MM.1S (cell line): ENCODE data around the gene DLX3.

ENCODE experiments used
- DNase-seq: peaks from one replicate; pipeline ENCODE4 v3.0.0-alpha.2; 2015
- H2AFZ ChIP-seq: fragments of 300-600 bp; sonication (generic); 2 replicates; pipeline ENCODE4 v1.6.0; 2016; ENCODE audit warnings: antibody characterized with exemption, low read length
- H3F3A ChIP-seq: fragments of 300-600 bp; sonication (generic); 2 replicates; pipeline ENCODE4 v1.6.1; 2016; ENCODE audit warnings: mild to moderate bottlenecking, antibody characterized with exemption, low read length, moderate library complexity, mixed read lengths; ENCODE audit not compliant: insufficient read depth
- H3K27ac ChIP-seq: fragments of 300-600 bp; sonication (generic); 2 replicates; pipeline ENCODE4 v1.5.1; 2016; ENCODE audit warnings: mild to moderate bottlenecking, low read length
- H3K27me3 ChIP-seq: fragments of 300-600 bp; sonication (generic); replicated peaks from 2 replicates; pipeline ENCODE4 v1.6.0; 2016; ENCODE audit warnings: low read length; ENCODE audit not compliant: insufficient read depth
- H3K36me3 ChIP-seq: fragments of 300-600 bp; sonication (generic); replicated peaks from 2 replicates; pipeline ENCODE4 v1.6.1; 2016; ENCODE audit warnings: mild to moderate bottlenecking, low read length, mixed read lengths; ENCODE audit not compliant: insufficient read depth
- H3K4me1 ChIP-seq: fragments of 300-600 bp; sonication (generic); 2 replicates; pipeline ENCODE4 v1.6.1; 2016; ENCODE audit warnings: low read length, mixed read lengths
- H3K4me2 ChIP-seq: fragments of 300-600 bp; sonication (generic); 2 replicates; pipeline ENCODE4 v1.6.0; 2016; ENCODE audit warnings: low read depth, low read length
- H3K4me3 ChIP-seq: fragments of 300-600 bp; sonication (generic); 2 replicates; pipeline ENCODE4 v1.5.1; 2016; ENCODE audit warnings: low read length, mixed read lengths
- H3K79me2 ChIP-seq: fragments of 300-600 bp; sonication (generic); 2 replicates; pipeline ENCODE4 v1.6.1; 2016; ENCODE audit warnings: mixed run types, low read length, mixed read lengths
- H3K9ac ChIP-seq: fragments of 300-600 bp; sonication (generic); 2 replicates; pipeline ENCODE4 v1.6.1; 2016; ENCODE audit warnings: low read length, mixed read lengths
- H3K9me2 ChIP-seq: fragments of 300-600 bp; sonication (generic); replicated peaks from 2 replicates; pipeline ENCODE4 v1.6.1; 2016; ENCODE audit warnings: mild to moderate bottlenecking, low read length, mixed read lengths; ENCODE audit not compliant: insufficient read depth
- H3K9me3 ChIP-seq: fragments of 300-600 bp; sonication (generic); replicated peaks from 2 replicates; pipeline ENCODE4 v1.6.1; 2016; ENCODE audit warnings: mild to moderate bottlenecking, low read length, mixed read lengths; ENCODE audit not compliant: insufficient read depth
- H4K20me1 ChIP-seq: fragments of 300-600 bp; sonication (generic); 2 replicates; pipeline ENCODE4 v1.6.1; 2016; ENCODE audit warnings: mild to moderate bottlenecking, low read length, moderate library complexity, mixed read lengths; ENCODE audit not compliant: insufficient read depth
- CTCF ChIP-seq: fragments of 300-600 bp; sonication (generic); IDR thresholded peaks from 2 replicates; pipeline ENCODE4 v1.5.1; 2016; ENCODE audit warnings: antibody characterized with exemption, low read length, mixed read lengths
- EZH2 ChIP-seq: fragments of 300-600 bp; sonication (generic); optimal IDR thresholded peaks from 2 replicates; pipeline ENCODE3; 2017; ENCODE audit warnings: low read depth, mild to moderate bottlenecking, antibody characterized with exemption, low read length, mixed read lengths
- EZH2phosphoT487 ChIP-seq: fragments of 300-600 bp; sonication (generic); IDR thresholded peaks from 2 replicates; pipeline ENCODE4 v1.6.1; 2018; ENCODE audit warnings: antibody characterized with exemption, low read length

The DLX3 gene

GRCh38 chr17:49944273-49944870 lies 50.7 kb downstream of the DLX3 start:
- TF ChIP-seq EZH2: no peak
- TF ChIP-seq CTCF: no peak
- no peak for TF ChIP-seq EZH2phosphoT487
- Histone ChIP-seq H2AFZ (no peak overlapping the region), H3K9ac (no peak overlapping the region), H4K20me1 (no peaks in the 10 kb centered on the region), H3K79me2 (no peaks in the 10 kb centered on the region), H3F3A (no peaks in the 10 kb centered on the region), H3K4me1 (no peaks in the 10 kb centered on the region), H3K27me3 (peaks cover 99% of the 10 kb centered on the region), H3K36me3 (no peaks in the 10 kb centered on the region), H3K9me3 (no peaks in the 10 kb centered on the region), H3K4me2 (no peak overlapping the region), H3K4me3 (no peak overlapping the region), H3K9me2 (no peaks in the 10 kb centered on the region), H3K27ac (no peak overlapping the region)
- DNase-seq: no peak

GRCh38 chr17:49942947-49943346 lies 52.1 kb downstream of the DLX3 start:
- no peak for DNase-seq
- no peak overlapping the region for H3K27ac ChIP-seq
- no peak overlapping the region for H3K9ac ChIP-seq
- H3K4me2 ChIP-seq: no peak overlapping the region
- no peak overlapping the region for H2AFZ ChIP-seq
- no peaks in the 10 kb centered on the region for H3K9me2 ChIP-seq
- H3F3A ChIP-seq: no peaks in the 10 kb centered on the region
- H3K9me3 ChIP-seq: no peaks in the 10 kb centered on the region
- H3K27me3 ChIP-seq: peaks cover 99% of the 10 kb centered on the region
- no peaks in the 10 kb centered on the region for H3K4me1 ChIP-seq
- no peaks in the 10 kb centered on the region for H4K20me1 ChIP-seq
- no peak overlapping the region for H3K4me3 ChIP-seq
- no peaks in the 10 kb centered on the region for H3K79me2 ChIP-seq
- TF ChIP-seq EZH2phosphoT487: no peak
- TF ChIP-seq CTCF: no peak
- TF ChIP-seq EZH2: no peak
- no peaks in the 10 kb centered on the region for H3K36me3 ChIP-seq

GRCh38 chr17:49941427-49941826 lies 53.6 kb downstream of the DLX3 start:
- DNase-seq: no peak
- H4K20me1 ChIP-seq: no peaks in the 10 kb centered on the region
- H3K9me2 ChIP-seq: no peaks in the 10 kb centered on the region
- H3K4me2 ChIP-seq: no peak overlapping the region
- H3K79me2 ChIP-seq: no peaks in the 10 kb centered on the region
- no peaks in the 10 kb centered on the region for H3K36me3 ChIP-seq
- no peaks in the 10 kb centered on the region for H3K4me1 ChIP-seq
- H3F3A ChIP-seq: no peaks in the 10 kb centered on the region
- H3K9me3 ChIP-seq: no peaks in the 10 kb centered on the region
- TF ChIP-seq CTCF (no peak), EZH2 (no peak), EZH2phosphoT487 (no peak)
- H2AFZ ChIP-seq: no peak overlapping the region
- peaks cover 94% of the 10 kb centered on the region for H3K27me3 ChIP-seq
- H3K9ac ChIP-seq: no peak overlapping the region
- no peak overlapping the region for H3K27ac ChIP-seq
- no peak overlapping the region for H3K4me3 ChIP-seq
